ENCODE measurements around the gene TTC29. TPM values are rescaled to one million over a fixed set of nuclear protein-coding genes. Genes with fewer than 3 reads are reported as not detected.
"Not testable (repeated sequence)": the region's sequence is repeated elsewhere in the genome, so short reads cannot be mapped to it uniquely, and the experiment has no call there.

The TTC29 gene
- total RNA-seq, 1 donor from 2014 or later = 0.56 TPM

DNA sequence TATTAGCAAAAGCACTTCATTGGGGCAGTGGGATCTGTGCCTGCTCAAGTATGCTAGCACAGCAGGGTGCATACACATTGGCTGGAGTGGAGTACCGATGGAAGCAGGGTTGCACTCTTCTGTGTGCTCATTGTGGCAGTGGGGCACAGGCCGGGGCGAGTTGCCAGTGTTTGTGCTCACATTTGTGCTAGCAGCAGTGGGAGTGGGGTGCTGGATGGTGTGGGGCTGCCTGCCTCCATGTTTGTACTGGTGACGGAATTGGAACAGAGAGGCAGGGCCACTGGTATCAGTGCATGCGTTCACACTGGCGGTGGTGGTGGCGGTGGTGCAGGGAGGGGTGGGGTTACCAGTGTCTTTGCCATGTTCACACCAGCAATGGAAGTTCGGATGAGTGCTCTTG, 169.0 kb downstream of the TTC29 start:
- TF ChIP-seq, protein P1, sequence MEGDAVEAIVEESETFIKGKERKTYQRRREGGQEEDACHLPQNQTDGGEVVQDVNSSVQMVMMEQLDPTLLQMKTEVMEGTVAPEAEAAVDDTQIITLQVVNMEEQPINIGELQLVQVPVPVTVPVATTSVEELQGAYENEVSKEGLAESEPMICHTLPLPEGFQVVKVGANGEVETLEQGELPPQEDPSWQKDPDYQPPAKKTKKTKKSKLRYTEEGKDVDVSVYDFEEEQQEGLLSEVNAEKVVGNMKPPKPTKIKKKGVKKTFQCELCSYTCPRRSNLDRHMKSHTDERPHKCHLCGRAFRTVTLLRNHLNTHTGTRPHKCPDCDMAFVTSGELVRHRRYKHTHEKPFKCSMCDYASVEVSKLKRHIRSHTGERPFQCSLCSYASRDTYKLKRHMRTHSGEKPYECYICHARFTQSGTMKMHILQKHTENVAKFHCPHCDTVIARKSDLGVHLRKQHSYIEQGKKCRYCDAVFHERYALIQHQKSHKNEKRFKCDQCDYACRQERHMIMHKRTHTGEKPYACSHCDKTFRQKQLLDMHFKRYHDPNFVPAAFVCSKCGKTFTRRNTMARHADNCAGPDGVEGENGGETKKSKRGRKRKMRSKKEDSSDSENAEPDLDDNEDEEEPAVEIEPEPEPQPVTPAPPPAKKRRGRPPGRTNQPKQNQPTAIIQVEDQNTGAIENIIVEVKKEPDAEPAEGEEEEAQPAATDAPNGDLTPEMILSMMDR (IDR thresholded peaks at IDR 0.05; ENCODE audit: unreplicated experiment) = no peak
- H3K36me3 Mint-ChIP-seq = no peaks in the 10 kb centered on the region
- H3K4me3 Mint-ChIP-seq = no peak overlapping the region
- no peaks in the 10 kb centered on the region for H3K4me1 Mint-ChIP-seq
- no peak overlapping the region for H3K27ac Mint-ChIP-seq
- no peak for DNase-seq (ENCODE audit: low spot score in 2 of 2, unreplicated experiment in 2 of 2)
- H3K27me3 Mint-ChIP-seq (ENCODE audit: low read depth) = peaks cover 19% of the 10 kb centered on the region
- H3K9me3 Mint-ChIP-seq = peaks cover 21% of the 10 kb centered on the region

DNA sequence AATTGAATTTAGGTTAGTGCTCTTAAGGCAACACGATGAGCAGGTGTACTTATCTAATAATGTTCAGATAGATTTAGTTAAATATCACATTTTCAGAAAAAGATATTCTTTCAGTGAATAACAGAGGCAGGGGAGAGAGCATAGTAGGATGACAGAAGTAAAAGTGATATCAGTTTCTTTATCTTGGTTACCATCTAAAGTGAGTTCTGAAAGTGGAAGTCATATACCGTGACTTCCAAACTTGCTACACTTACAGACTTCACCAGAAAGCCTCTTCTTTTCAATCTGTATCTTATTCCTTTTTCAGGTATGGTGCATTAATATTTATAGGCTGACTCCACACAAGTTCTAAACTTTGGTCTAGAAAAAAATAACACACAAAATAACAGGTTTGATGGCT, 182.1 kb downstream of the TTC29 start:
- H3K27ac Mint-ChIP-seq = no peak overlapping the region
- H3K4me3 Mint-ChIP-seq = no peak overlapping the region
- H3K4me1 Mint-ChIP-seq = no peaks in the 10 kb centered on the region

DNA sequence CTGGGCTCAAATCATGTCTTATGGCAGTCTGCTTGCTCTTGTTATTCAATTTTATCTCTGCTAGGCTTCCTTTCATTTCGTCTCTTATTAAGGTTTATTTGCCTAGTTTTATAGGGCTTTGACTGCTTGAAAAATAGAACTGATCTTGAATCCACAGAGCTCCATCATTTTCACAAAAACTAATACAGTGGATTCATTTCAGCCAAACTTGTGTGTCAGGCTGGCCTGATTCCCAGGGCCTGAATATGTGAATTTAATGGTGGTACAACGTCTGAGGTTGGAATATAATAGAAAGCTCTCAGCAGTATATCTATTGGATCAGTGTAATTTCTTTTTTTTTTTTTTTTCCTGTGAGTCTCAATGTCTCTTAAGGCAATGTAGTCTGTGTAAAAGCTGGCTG, 183.6 kb downstream of the TTC29 start:
- TF ChIP-seq, protein P1 (IDR thresholded peaks at IDR 0.05; ENCODE audit: unreplicated experiment) = no peak
- Mint-ChIP-seq H3K9me3 (peaks cover 28% of the 10 kb centered on the region), H3K36me3 (no peaks in the 10 kb centered on the region), H3K4me1 (no peaks in the 10 kb centered on the region), H3K4me3 (no peak overlapping the region), H3K27ac (no peak overlapping the region), H3K27me3 (ENCODE audit: low read depth) (peaks cover 2% of the 10 kb centered on the region)
- DNase-seq (ENCODE audit: low spot score in 2 of 2, unreplicated experiment in 2 of 2) = no peak

More for the DNA sequence above, 182.1 kb downstream of the TTC29 start:
- peaks cover 14% of the 10 kb centered on the region for H3K9me3 Mint-ChIP-seq
- TF ChIP-seq, protein P1 (IDR thresholded peaks at IDR 0.05; ENCODE audit: unreplicated experiment) = no peak
- peaks cover 2% of the 10 kb centered on the region for H3K27me3 Mint-ChIP-seq (ENCODE audit: low read depth)
- no peak for DNase-seq (ENCODE audit: low spot score in 2 of 2, unreplicated experiment in 2 of 2)
- H3K36me3 Mint-ChIP-seq = no peaks in the 10 kb centered on the region

DNA sequence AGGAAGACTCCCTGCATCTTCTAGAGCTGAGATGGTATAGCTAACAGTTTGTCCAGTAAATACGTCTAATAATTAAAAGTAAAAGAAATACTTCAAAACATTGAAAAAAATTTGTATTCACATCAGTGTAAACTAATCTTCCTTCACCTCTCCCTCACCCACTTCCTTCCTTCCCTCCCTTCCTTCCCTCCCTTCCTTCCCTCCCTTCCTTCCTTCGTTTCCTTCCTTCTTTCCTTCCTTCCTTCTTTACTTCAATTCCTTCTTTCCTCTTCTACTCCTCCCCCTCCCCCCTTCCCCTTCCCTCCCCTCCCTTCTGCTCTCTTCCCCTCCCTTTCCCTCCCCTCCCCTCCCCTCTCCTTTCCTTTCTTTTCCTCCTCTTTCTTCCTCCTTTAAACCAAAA, 203.2 kb downstream of the TTC29 start:
- Mint-ChIP-seq H3K36me3 (no peaks in the 10 kb centered on the region), H3K27me3 (ENCODE audit: low read depth) (peaks cover 33% of the 10 kb centered on the region), H3K9me3 (no peaks in the 10 kb centered on the region), H3K27ac (no peak overlapping the region), H3K4me1 (no peaks in the 10 kb centered on the region), H3K4me3 (no peak overlapping the region)
- no peak for DNase-seq (ENCODE audit: low spot score in 2 of 2, unreplicated experiment in 2 of 2)
- TF ChIP-seq, protein P1 (IDR thresholded peaks at IDR 0.05; ENCODE audit: unreplicated experiment) = no peak

DNA sequence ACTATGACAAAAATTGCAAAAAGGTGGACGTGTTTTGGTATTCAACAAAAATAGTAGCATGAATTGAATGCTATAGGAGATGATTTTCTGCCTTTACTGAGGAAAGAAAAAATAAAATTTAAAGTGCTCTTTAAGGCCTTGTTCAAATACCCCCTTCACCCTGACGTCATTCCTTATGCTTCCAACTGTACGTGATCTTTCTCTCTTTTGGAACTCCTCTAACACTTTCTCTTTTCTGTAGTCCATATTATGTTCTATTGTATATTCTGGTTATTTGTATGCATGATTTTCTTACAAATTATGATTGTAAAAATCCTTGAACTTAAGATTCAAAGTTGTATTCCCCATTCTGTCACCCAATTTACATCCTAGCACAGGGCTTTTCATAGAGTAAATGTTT, 206.5 kb downstream of the TTC29 start:
- H3K4me1 Mint-ChIP-seq = no peaks in the 10 kb centered on the region
- H3K27me3 Mint-ChIP-seq (ENCODE audit: low read depth) = peaks cover 38% of the 10 kb centered on the region
- no peaks in the 10 kb centered on the region for H3K9me3 Mint-ChIP-seq
- DNase-seq (ENCODE audit: low spot score in 2 of 2, unreplicated experiment in 2 of 2) = no peak
- H3K4me3 Mint-ChIP-seq = no peak overlapping the region
- TF ChIP-seq, protein P1 (IDR thresholded peaks at IDR 0.05; ENCODE audit: unreplicated experiment) = no peak
- no peaks in the 10 kb centered on the region for H3K36me3 Mint-ChIP-seq
- H3K27ac Mint-ChIP-seq = no peak overlapping the region

DNA sequence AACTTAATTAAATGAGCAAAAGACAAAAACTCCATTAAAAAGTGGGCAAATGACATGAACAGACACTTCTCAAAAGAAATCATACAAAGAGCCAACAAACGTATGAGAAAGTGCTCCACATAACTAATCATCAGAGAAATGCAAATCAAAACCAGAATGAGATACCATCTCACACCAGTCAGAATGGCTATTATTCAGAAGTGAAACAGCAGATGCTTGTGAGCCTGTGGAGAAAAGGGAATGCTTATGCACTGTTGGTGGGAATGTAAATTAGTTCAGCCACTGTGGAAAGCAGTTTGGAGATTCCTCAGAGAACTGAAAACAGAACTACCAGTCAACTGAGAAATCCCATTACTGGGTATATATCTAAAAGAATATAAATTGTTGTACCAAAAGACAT, 222.1 kb downstream of the TTC29 start:
- not testable (repeated sequence) for H3K36me3 Mint-ChIP-seq; H3K27me3 Mint-ChIP-seq (ENCODE audit: low read depth); DNase-seq (ENCODE audit: low spot score in 2 of 2, unreplicated experiment in 2 of 2); H3K4me1 Mint-ChIP-seq; H3K4me3 Mint-ChIP-seq; H3K27ac Mint-ChIP-seq
- H3K9me3 Mint-ChIP-seq = peaks cover 11% of the 10 kb centered on the region

All from mesothelial cell of epicardium (in vitro differentiated cells).